ENCODE measurements around the gene SLC31A2. TPM values are rescaled to one million over a fixed set of nuclear protein-coding genes. Genes with fewer than 3 reads are reported as not detected.
"Not testable (repeated sequence)": the region's sequence is repeated elsewhere in the genome, so short reads cannot be mapped to it uniquely, and the experiment has no call there.

SLC31A2 gene
- total RNA-seq, 1 donor: 24.6 TPM

DNA sequence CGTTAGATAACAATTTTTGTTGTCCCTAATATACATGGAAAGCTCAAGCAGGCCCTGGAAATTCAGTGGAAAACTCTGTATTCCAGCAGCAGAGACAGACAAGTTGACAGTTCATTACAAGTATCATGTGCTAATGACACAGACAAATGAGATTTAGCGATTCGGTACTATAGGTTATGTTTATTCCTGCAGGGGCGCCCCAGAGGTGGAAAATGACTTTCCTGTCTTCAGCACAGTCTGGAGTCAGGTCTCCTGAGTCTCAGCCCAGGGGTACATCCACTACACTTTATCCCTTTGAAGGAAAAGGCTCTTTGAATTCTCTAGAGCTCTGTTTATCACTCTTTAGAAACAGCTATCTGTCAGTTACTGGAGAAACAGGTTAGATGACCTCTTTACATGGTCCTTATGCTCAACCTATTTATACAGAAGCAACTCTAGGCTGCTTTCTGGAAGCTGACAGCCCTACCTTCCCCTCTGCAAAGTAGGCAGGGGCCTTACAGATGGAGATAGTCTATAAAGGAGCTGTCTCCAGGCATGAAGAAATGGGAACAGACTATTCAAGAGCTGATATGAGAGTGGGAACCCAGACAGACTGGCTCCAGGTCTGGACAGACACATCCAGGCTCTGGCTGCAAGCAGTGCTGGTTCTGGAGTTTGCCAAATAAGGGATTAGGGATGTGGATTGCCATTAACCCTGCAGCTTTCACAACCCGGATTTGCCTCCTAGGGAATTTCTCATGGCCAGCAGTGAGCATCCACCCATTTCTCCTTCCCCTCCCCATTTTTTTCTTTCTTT lies 7.2 kb upstream of the SLC31A2 start:
- no peak overlapping the region for H3K27ac ChIP-seq (ENCODE audit: low read depth, low read length)
- H4K20me1 ChIP-seq (ENCODE audit: insufficient read depth, low read length): no peaks in the 10 kb centered on the region
- H3K4me3 ChIP-seq (ENCODE audit: insufficient read depth, low read length): no peak overlapping the region
- H3K36me3 ChIP-seq (ENCODE audit: insufficient read depth, low read length): no peaks in the 10 kb centered on the region
- DNase-seq (ENCODE audit: insufficient read length, low spot score, missing footprints): no peak
- TF ChIP-seq, protein P1, sequence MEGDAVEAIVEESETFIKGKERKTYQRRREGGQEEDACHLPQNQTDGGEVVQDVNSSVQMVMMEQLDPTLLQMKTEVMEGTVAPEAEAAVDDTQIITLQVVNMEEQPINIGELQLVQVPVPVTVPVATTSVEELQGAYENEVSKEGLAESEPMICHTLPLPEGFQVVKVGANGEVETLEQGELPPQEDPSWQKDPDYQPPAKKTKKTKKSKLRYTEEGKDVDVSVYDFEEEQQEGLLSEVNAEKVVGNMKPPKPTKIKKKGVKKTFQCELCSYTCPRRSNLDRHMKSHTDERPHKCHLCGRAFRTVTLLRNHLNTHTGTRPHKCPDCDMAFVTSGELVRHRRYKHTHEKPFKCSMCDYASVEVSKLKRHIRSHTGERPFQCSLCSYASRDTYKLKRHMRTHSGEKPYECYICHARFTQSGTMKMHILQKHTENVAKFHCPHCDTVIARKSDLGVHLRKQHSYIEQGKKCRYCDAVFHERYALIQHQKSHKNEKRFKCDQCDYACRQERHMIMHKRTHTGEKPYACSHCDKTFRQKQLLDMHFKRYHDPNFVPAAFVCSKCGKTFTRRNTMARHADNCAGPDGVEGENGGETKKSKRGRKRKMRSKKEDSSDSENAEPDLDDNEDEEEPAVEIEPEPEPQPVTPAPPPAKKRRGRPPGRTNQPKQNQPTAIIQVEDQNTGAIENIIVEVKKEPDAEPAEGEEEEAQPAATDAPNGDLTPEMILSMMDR (IDR thresholded peaks at IDR 0.05; ENCODE audit: extremely low read depth, low read depth, low read length): no peak
- no peaks in the 10 kb centered on the region for H3K79me2 ChIP-seq (ENCODE audit: insufficient read depth, low read length)
- H3K4me1 ChIP-seq (ENCODE audit: insufficient read depth, low read length): no peaks in the 10 kb centered on the region
- H3K9me3 ChIP-seq (ENCODE audit: low read depth, low read length): no peaks in the 10 kb centered on the region
- no peak overlapping the region for H2AFZ ChIP-seq (ENCODE audit: low read length)
- peaks cover 29% of the 10 kb centered on the region for H3K27me3 ChIP-seq (ENCODE audit: insufficient read depth, low read length)
- H3K4me2 ChIP-seq (ENCODE audit: insufficient read depth, low read length): no peak overlapping the region

DNA sequence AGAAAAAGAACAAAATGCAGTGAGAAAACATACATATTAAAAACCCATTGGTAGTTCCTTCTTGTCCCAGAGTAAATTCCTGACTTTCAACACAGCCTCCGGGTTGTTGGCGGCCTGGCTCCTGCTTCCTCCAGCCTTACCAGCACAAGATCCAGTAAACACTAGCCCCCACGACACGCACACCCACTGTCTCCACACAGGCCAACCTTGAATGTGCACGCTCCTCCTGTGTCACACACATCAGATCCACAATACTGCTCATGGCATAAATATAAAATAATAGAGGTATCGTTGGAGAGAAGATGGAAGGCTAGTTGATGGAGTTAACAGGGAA lies 2.5 kb upstream of the SLC31A2 start:
- TF ChIP-seq, protein P1 (IDR thresholded peaks at IDR 0.05; ENCODE audit: extremely low read depth, low read depth, low read length): no peak

DNA sequence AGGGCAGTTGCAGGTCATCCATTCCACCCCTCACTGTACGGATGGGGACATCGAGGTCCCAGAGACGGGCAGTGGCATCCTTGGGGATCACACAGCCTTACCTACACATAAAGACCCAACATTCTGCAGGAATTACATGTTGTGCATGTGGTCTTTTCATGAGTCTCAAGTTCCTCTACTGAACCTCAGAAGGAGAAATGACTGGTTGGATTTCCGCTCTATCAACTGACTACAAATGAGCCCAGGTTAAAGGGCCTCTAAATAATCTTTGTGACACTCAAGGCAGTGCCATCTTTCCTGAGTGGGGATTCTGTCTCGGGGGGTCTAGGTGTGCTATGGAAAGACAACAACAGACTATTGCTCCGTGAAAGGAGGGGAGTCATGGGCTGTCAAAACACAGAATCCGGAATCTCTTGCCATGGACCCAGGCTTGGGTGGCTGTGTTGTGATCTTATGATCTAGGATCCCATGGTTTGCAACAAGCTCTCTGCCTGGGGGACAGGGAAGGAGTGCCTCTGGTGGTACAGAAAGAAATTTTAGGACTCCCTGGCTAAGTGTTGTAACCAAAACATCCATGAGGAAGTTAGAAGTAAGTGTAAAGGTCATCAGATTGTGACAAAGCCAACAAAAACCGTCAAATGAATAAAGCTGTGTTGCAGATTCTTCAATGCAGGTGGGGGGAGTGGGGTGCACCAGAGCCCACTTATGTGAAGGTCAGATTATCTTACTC lies 1.9 kb upstream of the SLC31A2 start:
- no peaks in the 10 kb centered on the region for H3K9me3 ChIP-seq (ENCODE audit: low read depth, low read length)
- H3K4me2 ChIP-seq (ENCODE audit: insufficient read depth, low read length): no peak overlapping the region
- no peak for DNase-seq (ENCODE audit: insufficient read length, low spot score, missing footprints)
- no peaks in the 10 kb centered on the region for H4K20me1 ChIP-seq (ENCODE audit: insufficient read depth, low read length)
- TF ChIP-seq, protein P1 (IDR thresholded peaks at IDR 0.05; ENCODE audit: extremely low read depth, low read depth, low read length): no peak
- H3K27me3 ChIP-seq (ENCODE audit: insufficient read depth, low read length): peaks cover 20% of the 10 kb centered on the region
- H2AFZ ChIP-seq (ENCODE audit: low read length): no peak overlapping the region
- peaks cover 18% of the 10 kb centered on the region for H3K4me1 ChIP-seq (ENCODE audit: insufficient read depth, low read length)
- no peaks in the 10 kb centered on the region for H3K36me3 ChIP-seq (ENCODE audit: insufficient read depth, low read length)
- peaks cover 21% of the 10 kb centered on the region for H3K79me2 ChIP-seq (ENCODE audit: insufficient read depth, low read length)
- no peak overlapping the region for H3K27ac ChIP-seq (ENCODE audit: low read depth, low read length)
- no peak overlapping the region for H3K4me3 ChIP-seq (ENCODE audit: insufficient read depth, low read length)

More for the DNA sequence above, 2.5 kb upstream of the SLC31A2 start:
- Histone ChIP-seq H3K4me1 (ENCODE audit: insufficient read depth, low read length) (peaks cover 13% of the 10 kb centered on the region), H4K20me1 (ENCODE audit: insufficient read depth, low read length) (no peaks in the 10 kb centered on the region), H3K36me3 (ENCODE audit: insufficient read depth, low read length) (no peaks in the 10 kb centered on the region), H3K79me2 (ENCODE audit: insufficient read depth, low read length) (peaks cover 18% of the 10 kb centered on the region), H3K27me3 (ENCODE audit: insufficient read depth, low read length) (peaks cover 24% of the 10 kb centered on the region), H3K4me2 (ENCODE audit: insufficient read depth, low read length) (no peak overlapping the region), H3K9me3 (ENCODE audit: low read depth, low read length) (no peaks in the 10 kb centered on the region), H3K27ac (ENCODE audit: low read depth, low read length) (no peak overlapping the region), H2AFZ (ENCODE audit: low read length) (no peak overlapping the region), H3K4me3 (ENCODE audit: insufficient read depth, low read length) (no peak overlapping the region)
- DNase-seq (ENCODE audit: insufficient read length, low spot score, missing footprints): no peak

DNA sequence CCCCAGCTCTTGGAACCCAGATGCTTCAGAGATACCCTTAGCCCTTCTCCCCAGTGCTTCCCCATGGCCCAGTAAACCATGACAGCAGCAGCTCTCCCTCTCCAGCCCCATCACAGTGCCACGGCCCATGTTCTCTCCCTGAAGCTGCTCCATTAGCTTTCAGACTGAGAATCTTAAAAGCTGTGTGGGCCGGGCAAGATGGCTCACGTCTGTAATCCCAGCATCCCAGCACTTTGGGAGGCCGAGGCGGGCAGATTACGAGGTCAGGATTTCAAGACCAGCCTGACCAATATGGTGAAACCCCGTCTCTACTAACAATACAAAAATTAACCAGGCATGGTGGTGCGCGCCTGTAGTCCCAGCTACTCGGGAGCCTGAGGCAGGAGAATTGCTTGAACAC lies 1.2 kb upstream of the SLC31A2 start:
- H3K4me2 ChIP-seq (ENCODE audit: insufficient read depth, low read length); H4K20me1 ChIP-seq (ENCODE audit: insufficient read depth, low read length); H3K36me3 ChIP-seq (ENCODE audit: insufficient read depth, low read length); H3K27ac ChIP-seq (ENCODE audit: low read depth, low read length); H3K4me3 ChIP-seq (ENCODE audit: insufficient read depth, low read length); H2AFZ ChIP-seq (ENCODE audit: low read length); DNase-seq (ENCODE audit: insufficient read length, low spot score, missing footprints); H3K9me3 ChIP-seq (ENCODE audit: low read depth, low read length): not testable (repeated sequence)
- H3K4me1 ChIP-seq (ENCODE audit: insufficient read depth, low read length): peaks cover 24% of the 10 kb centered on the region
- H3K79me2 ChIP-seq (ENCODE audit: insufficient read depth, low read length): peaks cover 21% of the 10 kb centered on the region
- peaks cover 15% of the 10 kb centered on the region for H3K27me3 ChIP-seq (ENCODE audit: insufficient read depth, low read length)

All from osteoblast (primary cell).